Neuron (in vitro differentiated cells): ENCODE results near the gene RAPGEF1.
"Not testable (repeated sequence)": the region's sequence is repeated elsewhere in the genome, so short reads cannot be mapped to it uniquely, and the experiment has no call there.

Experiments used
- H2AFZ ChIP-seq: one replicate; pipeline ENCODE4 v1.6.1; 2013; ENCODE audit warnings: low read depth, mild to moderate bottlenecking, inconsistent platforms, low read length, moderate library complexity
- H3K27me3 ChIP-seq: one replicate; pipeline ENCODE4 v1.6.1; 2013; ENCODE audit warnings: low read length; ENCODE audit not compliant: insufficient read depth
- H3K36me3 ChIP-seq: one replicate; pipeline ENCODE4 v1.6.1; 2013; ENCODE audit warnings: low read length; ENCODE audit not compliant: insufficient read depth
- H3K4me1 ChIP-seq: one replicate; pipeline ENCODE4 v1.6.1; 2013; ENCODE audit warnings: low read length; ENCODE audit not compliant: insufficient read depth
- H3K4me3 ChIP-seq: 2 replicates; pipeline ENCODE4 v1.5.1; 2013; ENCODE audit warnings: mild to moderate bottlenecking, low read length, moderate library complexity
- H3K9me3 ChIP-seq: one replicate; pipeline ENCODE4 v1.6.1; 2013; ENCODE audit warnings: low read length

The RAPGEF1 gene

GRCh38 chr9:131715906-131716305 is 24.0 kb downstream of the RAPGEF1 start:
- H3K27me3 ChIP-seq = no peaks in the 10 kb centered on the region

GRCh38 chr9:131714821-131715220 is 25.1 kb downstream of the RAPGEF1 start:
- H3K4me3 ChIP-seq = no peak overlapping the region
- H2AFZ ChIP-seq = no peak overlapping the region
- H3K36me3 ChIP-seq = no peaks in the 10 kb centered on the region
- no peaks in the 10 kb centered on the region for H3K9me3 ChIP-seq
- no peaks in the 10 kb centered on the region for H3K27me3 ChIP-seq
- no peaks in the 10 kb centered on the region for H3K4me1 ChIP-seq

More at GRCh38 chr9:131715906-131716305, 24.0 kb downstream of the RAPGEF1 start:
- H3K36me3 ChIP-seq = peaks cover under 1% of the 10 kb centered on the region
- no peak overlapping the region for H2AFZ ChIP-seq
- H3K4me1 ChIP-seq = no peaks in the 10 kb centered on the region
- no peak overlapping the region for H3K4me3 ChIP-seq
- H3K9me3 ChIP-seq = no peaks in the 10 kb centered on the region

- Histone ChIP-seq H3K36me3 (no peaks in the 10 kb centered on the region), H3K4me3 (no peak overlapping the region), H3K4me1 (peaks cover 3% of the 10 kb centered on the region), H3K9me3 (no peaks in the 10 kb centered on the region), H2AFZ (no peak overlapping the region), H3K27me3 (no peaks in the 10 kb centered on the region)
Measured at GRCh38 chr9:131714161-131714646, 25.7 kb downstream of the RAPGEF1 start.

- no peak overlapping the region for H3K4me3 ChIP-seq
- no peaks in the 10 kb centered on the region for H3K36me3 ChIP-seq
- no peaks in the 10 kb centered on the region for H3K9me3 ChIP-seq
- H2AFZ ChIP-seq = no peak overlapping the region
- no peaks in the 10 kb centered on the region for H3K27me3 ChIP-seq
- H3K4me1 ChIP-seq = peaks cover 7% of the 10 kb centered on the region
Measured at GRCh38 chr9:131713016-131713415, 26.9 kb downstream of the RAPGEF1 start.

- no peaks in the 10 kb centered on the region for H3K9me3 ChIP-seq
- peaks cover 9% of the 10 kb centered on the region for H3K4me1 ChIP-seq
Measured at GRCh38 chr9:131712151-131712716, 27.6 kb downstream of the RAPGEF1 start.

GRCh38 chr9:131709771-131710431 is 30.0 kb downstream of the RAPGEF1 start:
- H3K9me3 ChIP-seq = no peaks in the 10 kb centered on the region
- H3K36me3 ChIP-seq = no peaks in the 10 kb centered on the region
- H3K4me1 ChIP-seq = peaks cover 9% of the 10 kb centered on the region
- H3K4me3 ChIP-seq = no peak overlapping the region
- H2AFZ ChIP-seq = no peak overlapping the region
- no peaks in the 10 kb centered on the region for H3K27me3 ChIP-seq

More at GRCh38 chr9:131712151-131712716, 27.6 kb downstream of the RAPGEF1 start:
- H3K27me3 ChIP-seq = no peaks in the 10 kb centered on the region
- H3K4me3 ChIP-seq = no peak overlapping the region
- no peaks in the 10 kb centered on the region for H3K36me3 ChIP-seq
- no peak overlapping the region for H2AFZ ChIP-seq

GRCh38 chr9:131709010-131709770 is 30.7 kb downstream of the RAPGEF1 start:
- H2AFZ ChIP-seq, H3K9me3 ChIP-seq, H3K36me3 ChIP-seq, H3K4me3 ChIP-seq, H3K27me3 ChIP-seq: not testable (repeated sequence)
- H3K4me1 ChIP-seq = peaks cover 14% of the 10 kb centered on the region

- Histone ChIP-seq H2AFZ (no peak overlapping the region), H3K9me3 (no peaks in the 10 kb centered on the region), H3K4me1 (peaks cover 16% of the 10 kb centered on the region), H3K36me3 (no peaks in the 10 kb centered on the region), H3K27me3 (no peaks in the 10 kb centered on the region), H3K4me3 (no peak overlapping the region)
Measured at GRCh38 chr9:131708226-131709002, 31.5 kb downstream of the RAPGEF1 start.

GRCh38 chr9:131707733-131708157 is 32.1 kb downstream of the RAPGEF1 start:
- H3K27me3 ChIP-seq = no peaks in the 10 kb centered on the region
- H3K9me3 ChIP-seq = no peaks in the 10 kb centered on the region
- no peak overlapping the region for H2AFZ ChIP-seq
- H3K36me3 ChIP-seq = no peaks in the 10 kb centered on the region
- H3K4me3 ChIP-seq = no peak overlapping the region
- H3K4me1 ChIP-seq = peaks cover 16% of the 10 kb centered on the region

GRCh38 chr9:131707050-131707449 is 32.8 kb downstream of the RAPGEF1 start:
- Histone ChIP-seq H3K4me3 (no peak overlapping the region), H3K4me1 (peaks cover 19% of the 10 kb centered on the region)

GRCh38 chr9:131706608-131706970 is 33.3 kb downstream of the RAPGEF1 start:
- H3K36me3 ChIP-seq = no peaks in the 10 kb centered on the region
- H3K4me3 ChIP-seq = no peak overlapping the region
- H2AFZ ChIP-seq = no peak overlapping the region
- no peaks in the 10 kb centered on the region for H3K9me3 ChIP-seq
- H3K4me1 ChIP-seq = peaks cover 24% of the 10 kb centered on the region
- H3K27me3 ChIP-seq = no peaks in the 10 kb centered on the region

More at GRCh38 chr9:131707050-131707449, 32.8 kb downstream of the RAPGEF1 start:
- H3K9me3 ChIP-seq = no peaks in the 10 kb centered on the region
- H2AFZ ChIP-seq = no peak overlapping the region
- H3K36me3 ChIP-seq = no peaks in the 10 kb centered on the region
- no peaks in the 10 kb centered on the region for H3K27me3 ChIP-seq

- Histone ChIP-seq H2AFZ (no peak overlapping the region), H3K4me1 (peaks cover 24% of the 10 kb centered on the region)
Measured at GRCh38 chr9:131704988-131705387, 34.9 kb downstream of the RAPGEF1 start.

More at GRCh38 chr9:131704988-131705387, 34.9 kb downstream of the RAPGEF1 start:
- H3K4me3 ChIP-seq = no peak overlapping the region
- no peaks in the 10 kb centered on the region for H3K36me3 ChIP-seq
- H3K27me3 ChIP-seq = no peaks in the 10 kb centered on the region
- no peaks in the 10 kb centered on the region for H3K9me3 ChIP-seq
